K562 (cell line): ENCODE results near the gene SLC36A3. TPM values are rescaled to one million over a fixed set of nuclear protein-coding genes. Genes with fewer than 3 reads are reported as not detected.

Source experiments
- ATAC-seq: fragments of 200-7000 bp; cut with Tn5 transposase; 3 replicates; pipeline ENCODE4 v1.9.1; 2020; ENCODE audit warnings: moderate library complexity
- BruUV-seq: library from RNA; stranded (reverse); fragments of 400-500 nt; replicated peaks from 2 replicates; lab custom pipeline; 2021; lab: Mats Ljungman, UMichigan
- CTCF ChIA-PET: fragments of 300-600 bp; formaldehyde crosslinking; extraction: SDS; loops from one replicate; lab custom pipeline; 2021; ENCODE audit warnings: low intra/inter-chr PET ratio; lab: Yijun Ruan, JAX
- POLR2A ChIA-PET: fragments of 300-600, 350-650 bp; sonication (Branson Sonifier 250); formaldehyde crosslinking; extraction: SDS; loops from one replicate; lab custom pipeline; 2021; ENCODE audit warnings: antibody characterized with exemption, inconsistent platforms; lab: Yijun Ruan, JAX
- DNase-seq, 4 experiments: peaks; one replicate each; pipeline versions ENCODE4 v3.0.0 to v3.0.0-alpha.2; 2011 to 2018; ENCODE audit warnings: low spot score in 3 of 4, mixed read lengths in 3 of 4; ENCODE audit errors: extremely low read depth in 1 of 4
- FAIRE-seq: peaks from 2 replicates; lab custom pipeline; 2011; peaks lifted over from hg19 to GRCh38; lab: Jason Lieb, UNC
- H2AFZ ChIP-seq: 2 replicates; pipeline ENCODE4 v1.6.0; 2011; ENCODE audit warnings: low read depth, low read length, control low read depth, inconsistent platforms
- H3K27ac ChIP-seq: fragments of 200-600 bp; 3 replicates; pipeline ENCODE4 v1.8.0; 2011; ENCODE audit warnings: low read depth, mild to moderate bottlenecking, control low read depth, inconsistent platforms, low read length, moderate library complexity, mixed read lengths; ENCODE audit errors: extremely low read depth
- H3K27me3 ChIP-seq, 2 experiments: fragments of 300-600 bp in 1 of 2; 2 replicates in 1 of 2; 3 replicates in 1 of 2; pipeline versions ENCODE4 v1.6.0 to v1.8.0; 2011; ENCODE audit warnings: inconsistent platforms in 2 of 2, low read length in 2 of 2, mild to moderate bottlenecking in 1 of 2, mixed read lengths in 1 of 2, moderate library complexity in 1 of 2; ENCODE audit not compliant: control insufficient read depth in 2 of 2, insufficient read depth in 2 of 2
- H3K36me3 ChIP-seq: fragments of 300-600 bp; 3 replicates; pipeline ENCODE4 v1.8.0; 2011; ENCODE audit warnings: mild to moderate bottlenecking, low read length, inconsistent platforms; ENCODE audit not compliant: control insufficient read depth, insufficient read depth
- H3K4me1 ChIP-seq, 2 experiments: fragments of 200-600 bp in 1 of 2; replicated peaks in 1 of 2; 2 replicates in 1 of 2; 3 replicates in 1 of 2; pipeline versions ENCODE4 v1.5.1 to v1.8.0; 2011; ENCODE audit warnings: inconsistent platforms in 2 of 2, low read length in 2 of 2, mild to moderate bottlenecking in 1 of 2, mixed read lengths in 1 of 2, moderate library complexity in 1 of 2; ENCODE audit not compliant: control insufficient read depth in 2 of 2, insufficient read depth in 2 of 2
- H3K4me2 ChIP-seq: 2 replicates; pipeline ENCODE4 v1.6.1; 2011; ENCODE audit warnings: low read length, control low read depth, inconsistent platforms, mixed read lengths; ENCODE audit not compliant: insufficient read depth
- H3K4me3 ChIP-seq: fragments of 200-600 bp; sonication (generic), shearing (Covaris generic); 2 replicates; pipeline ENCODE4 v1.5.1; 2016; ENCODE audit warnings: control low read depth, inconsistent platforms
- H3K79me2 ChIP-seq: fragments of 200-600 bp; 3 replicates; pipeline ENCODE4 v1.8.0; 2011; ENCODE audit warnings: low read length, inconsistent platforms; ENCODE audit not compliant: control insufficient read depth, insufficient read depth
- H3K9ac ChIP-seq, 2 experiments: 2 replicates each; pipeline versions ENCODE4 v1.6.0 to v1.6.1; 2011; ENCODE audit warnings: low read depth in 2 of 2, low read length in 2 of 2, control low read depth in 1 of 2, inconsistent platforms in 1 of 2, mild to moderate bottlenecking in 1 of 2, mixed read lengths in 1 of 2; ENCODE audit not compliant: insufficient read depth in 1 of 2
- H3K9me1 ChIP-seq: one replicate; pipeline ENCODE4 v1.6.0; 2011; ENCODE audit warnings: inconsistent platforms, mild to moderate bottlenecking, low read length, moderate library complexity; ENCODE audit not compliant: control insufficient read depth, insufficient read depth
- H3K9me3 ChIP-seq: replicated peaks from 2 replicates; pipeline ENCODE4 v1.5.1; 2011; ENCODE audit warnings: low read depth, low read length, inconsistent platforms; ENCODE audit not compliant: control insufficient read depth, insufficient read depth
- H4K20me1 ChIP-seq: replicated peaks from 2 replicates; pipeline ENCODE4 v1.6.1; 2011; ENCODE audit warnings: low read length, inconsistent platforms, mixed read lengths; ENCODE audit not compliant: control insufficient read depth, insufficient read depth
- WGBS: fragments of 100-300 bp; shearing (Covaris generic); methylation state at CpG from one replicate; pipeline ENCODE4 v1.1.6; 2016; ENCODE audit warnings: low coverage, mixed read lengths; ENCODE audit not compliant: insufficient coverage; ENCODE audit errors: missing lambda C conversion rate; 5-methylcytosine and 5-hydroxymethylcytosine counted together
- in situ Hi-C: fragments of 300-500 bp; cut with MboI; formaldehyde crosslinking; loops from 4 replicates; pipeline ENCODE4 v1.15.0; 2018; ENCODE audit warnings: inconsistent platforms, mixed read lengths
- intact Hi-C: fragments of 100-400 bp; cut with micrococcal nuclease; formaldehyde crosslinking; loops from 2 replicates; pipeline ENCODE4 v1.14.2; 2022
- polyA plus RNA-seq, 8 experiments: library from polyadenylated mRNA; depleted of rRNA in 4 of 8; stranded (reverse) in 5 of 8; unstranded in 3 of 8; fragments of >200 nt; fragmentation: Nextera tagmentation in 2 of 8; fragmentation: Illumina TruSeq in 1 of 8; extraction: Ambion mirVana in 2 of 8; extraction: Trizol in 1 of 8; gene quantifications; 2 replicates each; pipeline versions ENCODE4 v1.2.1 to v1.2.3, GENCODE V29; 2011 to 2014; ENCODE audit warnings: inconsistent platforms in 1 of 8, missing spikeins in 1 of 8
- total RNA-seq, 7 experiments: library from RNA; depleted of rRNA in 6 of 7; stranded (reverse); fragments of >200 nt in 6 of 7; fragmentation: Illumina TruSeq in 2 of 7; extraction: Trizol in 2 of 7; gene quantifications; 2 replicates each; pipeline versions ENCODE4 v1.2.1 to v1.2.3, GENCODE V29; 2011 to 2021; ENCODE audit warnings: low replicate concordance in 1 of 7
- TF ChIP-seq, protein P1 (sequence below): fragments of 450-650 bp; formaldehyde crosslinking; IDR thresholded peaks from 2 replicates; pipeline ENCODE4 v1.4.0; 2020; ENCODE audit warnings: mild to moderate bottlenecking, moderate library complexity

Gene SLC36A3
- total and polyA plus RNA-seq, 9 of the 15 experiments (the other 6 are each of a cell fraction or from before 2014, with no cell fraction given), result not detected

DNA sequence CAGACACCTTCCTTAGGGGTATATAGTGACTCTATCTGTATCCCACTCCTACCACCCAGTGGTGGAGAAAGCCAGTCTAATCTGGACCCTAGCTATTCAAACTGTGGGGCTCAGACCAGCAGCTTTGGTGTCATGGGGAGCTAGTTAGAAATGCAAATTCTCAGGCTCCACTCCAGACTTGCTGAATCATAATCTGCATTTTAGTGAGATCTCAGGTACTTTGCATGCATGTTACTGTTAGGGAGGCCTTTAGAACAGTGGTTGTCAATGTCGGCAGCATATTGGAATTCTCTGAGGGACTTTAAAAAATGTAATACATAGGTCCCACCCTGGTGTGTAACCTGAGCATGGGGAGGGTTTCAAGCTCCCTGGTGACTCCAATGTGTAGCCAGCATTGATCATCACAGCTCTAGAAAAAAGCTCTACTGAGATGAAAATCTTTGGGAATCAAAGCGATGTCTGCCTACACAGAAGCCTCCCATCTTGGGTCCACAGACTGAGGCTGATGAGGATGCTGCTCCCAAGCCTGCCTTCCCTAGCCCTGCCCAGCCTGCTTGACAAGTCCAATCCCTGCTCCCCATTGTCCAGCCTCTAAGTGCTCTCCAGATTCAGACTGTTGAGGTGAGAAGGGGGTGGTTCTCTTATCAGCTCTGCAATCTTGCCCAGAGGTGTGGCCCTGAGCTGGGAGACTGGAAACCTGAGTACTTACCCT lies 62.5 kb downstream of the SLC36A3 start:
- ChIA-PET POLR2A (interaction anchor here (0.5 to 1.5 kb wide), 5 partner anchors 9 to 526 kb away, joined by 3 read pairs; no protein-coding TSS in a partner anchor), CTCF (interaction anchor here (0.6 to 3.6 kb wide), 2 partner anchors 115 to 259 kb away, joined by 3 to 17 read pairs; no protein-coding TSS in a partner anchor)
- intact Hi-C loops, result no loop called here
- no peaks in the 10 kb centered on the region for H4K20me1 ChIP-seq
- no TSS peak for BruUV-seq
- H3K79me2 ChIP-seq, result no peaks in the 10 kb centered on the region
- no peaks in the 10 kb centered on the region for H3K36me3 ChIP-seq
- no peaks in the 10 kb centered on the region for H3K9me1 ChIP-seq
- H3K4me1 ChIP-seq, result peaks cover under 1 to 6% of the 10 kb centered on the region in 2 experiments; a peak in 3 of 5 replicates
- DNase-seq, result no peak
- TF ChIP-seq, protein P1, sequence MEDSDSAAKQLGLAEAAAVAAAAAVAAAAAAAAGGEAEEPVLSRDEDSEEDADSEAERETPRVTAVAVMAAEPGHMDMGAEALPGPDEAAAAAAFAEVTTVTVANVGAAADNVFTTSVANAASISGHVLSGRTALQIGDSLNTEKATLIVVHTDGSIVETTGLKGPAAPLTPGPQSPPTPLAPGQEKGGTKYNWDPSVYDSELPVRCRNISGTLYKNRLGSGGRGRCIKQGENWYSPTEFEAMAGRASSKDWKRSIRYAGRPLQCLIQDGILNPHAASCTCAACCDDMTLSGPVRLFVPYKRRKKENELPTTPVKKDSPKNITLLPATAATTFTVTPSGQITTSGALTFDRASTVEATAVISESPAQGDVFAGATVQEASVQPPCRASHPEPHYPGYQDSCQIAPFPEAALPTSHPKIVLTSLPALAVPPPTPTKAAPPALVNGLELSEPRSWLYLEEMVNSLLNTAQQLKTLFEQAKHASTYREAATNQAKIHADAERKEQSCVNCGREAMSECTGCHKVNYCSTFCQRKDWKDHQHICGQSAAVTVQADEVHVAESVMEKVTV (CRISPR knock-in tag), result no peak
- TF ChIP-seq, all 486 proteins: peak for 0
- no peak overlapping the region for H3K4me3 ChIP-seq
- no peak overlapping the region for H3K9ac ChIP-seq
- peaks cover 0 to 8% of the 10 kb centered on the region in 2 experiments; a peak in 3 of 5 replicates for H3K27me3 ChIP-seq
- ATAC-seq (no peak), FAIRE-seq (no peak)
- in situ Hi-C loops, result no loop called here
- H3K27ac ChIP-seq, result no peak overlapping the region
- H3K9me3 ChIP-seq, result no peaks in the 10 kb centered on the region
- no peak overlapping the region for H2AFZ ChIP-seq
- 39% methylated on average over 2 of the region's 2 CpGs for WGBS
- H3K4me2 ChIP-seq, result no peak overlapping the region
